ENCODE results near the gene MEIS1.

DNA sequence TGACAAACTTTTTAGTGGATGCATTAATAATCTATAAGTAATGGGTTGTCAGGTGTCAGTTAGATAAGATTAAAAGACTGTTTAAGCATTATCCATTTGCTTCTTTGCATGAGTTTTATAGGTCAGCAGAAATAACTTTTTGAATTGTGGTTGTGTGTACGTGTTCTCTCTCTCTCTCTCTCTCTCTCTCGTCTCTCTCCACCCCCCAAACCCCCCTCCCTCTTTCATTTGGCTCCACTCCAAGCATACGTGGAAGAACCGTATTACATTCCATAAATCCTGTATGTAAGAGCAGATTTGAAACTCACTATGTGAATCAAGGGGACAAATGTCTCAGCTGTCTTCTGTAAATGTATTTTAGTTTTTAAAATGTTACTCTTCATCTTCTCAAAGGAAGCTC lies 120.2 kb downstream of the MEIS1 start:
- TF ChIP-seq POLR2AphosphoS5 (IDR thresholded peaks at IDR 0.05), result no peak
- TF ChIP-seq, protein P1, sequence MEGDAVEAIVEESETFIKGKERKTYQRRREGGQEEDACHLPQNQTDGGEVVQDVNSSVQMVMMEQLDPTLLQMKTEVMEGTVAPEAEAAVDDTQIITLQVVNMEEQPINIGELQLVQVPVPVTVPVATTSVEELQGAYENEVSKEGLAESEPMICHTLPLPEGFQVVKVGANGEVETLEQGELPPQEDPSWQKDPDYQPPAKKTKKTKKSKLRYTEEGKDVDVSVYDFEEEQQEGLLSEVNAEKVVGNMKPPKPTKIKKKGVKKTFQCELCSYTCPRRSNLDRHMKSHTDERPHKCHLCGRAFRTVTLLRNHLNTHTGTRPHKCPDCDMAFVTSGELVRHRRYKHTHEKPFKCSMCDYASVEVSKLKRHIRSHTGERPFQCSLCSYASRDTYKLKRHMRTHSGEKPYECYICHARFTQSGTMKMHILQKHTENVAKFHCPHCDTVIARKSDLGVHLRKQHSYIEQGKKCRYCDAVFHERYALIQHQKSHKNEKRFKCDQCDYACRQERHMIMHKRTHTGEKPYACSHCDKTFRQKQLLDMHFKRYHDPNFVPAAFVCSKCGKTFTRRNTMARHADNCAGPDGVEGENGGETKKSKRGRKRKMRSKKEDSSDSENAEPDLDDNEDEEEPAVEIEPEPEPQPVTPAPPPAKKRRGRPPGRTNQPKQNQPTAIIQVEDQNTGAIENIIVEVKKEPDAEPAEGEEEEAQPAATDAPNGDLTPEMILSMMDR (IDR thresholded peaks at IDR 0.05), result no peak

All from gastroesophageal sphincter (tissue), 3 donors.